HepG2 (cell line): ENCODE measurements around the gene BCAS3. TPM values are rescaled to one million over a fixed set of nuclear protein-coding genes. Genes with fewer than 3 reads are reported as not detected.

Experiments
- HMG20A ChIP-seq: IDR thresholded peaks from 2 replicates; pipeline ENCODE4 v1.6.1; 2016; ENCODE audit warnings: borderline replicate concordance
- MAFK ChIP-seq, 2 experiments: IDR thresholded peaks in 1 of 2; conservative IDR thresholded peaks in 1 of 2; 2 replicates each; pipeline ENCODE4 v1.6.1; 2011; ENCODE audit warnings: improper control_type of control experiment in 2 of 2, low read length in 2 of 2
- PAX8 ChIP-seq: sonication (generic); formaldehyde crosslinking; IDR thresholded peaks from 2 replicates; pipeline ENCODE4 v1.8.0; 2022; ENCODE audit warnings: mild to moderate bottlenecking, missing genetic modification reagents, borderline replicate concordance
- SALL2 ChIP-seq: sonication (generic); formaldehyde crosslinking; IDR thresholded peaks from 2 replicates; pipeline ENCODE4 v1.8.1; 2023; ENCODE audit warnings: mild to moderate bottlenecking, missing genetic modification reagents, inconsistent platforms
- ZNF275 ChIP-seq: sonication (generic); formaldehyde crosslinking; IDR thresholded peaks from 2 replicates; pipeline ENCODE4 v1.8.0; 2022; ENCODE audit warnings: missing genetic modification reagents, mild to moderate bottlenecking, inconsistent platforms, borderline replicate concordance
- ZNF501 ChIP-seq: sonication (generic); formaldehyde crosslinking; IDR thresholded peaks from 2 replicates; pipeline ENCODE4 v1.5.1; 2020; ENCODE audit warnings: mild to moderate bottlenecking, moderate library complexity, missing genetic modification reagents
- ZNF543 ChIP-seq: sonication (generic); formaldehyde crosslinking; IDR thresholded peaks from 2 replicates; pipeline ENCODE4 v1.4.0; 2020; ENCODE audit warnings: mild to moderate bottlenecking, missing genetic modification reagents
- ZSCAN29 ChIP-seq: sonication (generic); formaldehyde crosslinking; conservative IDR thresholded peaks from 2 replicates; pipeline ENCODE4 v1.4.0; 2020; ENCODE audit warnings: mild to moderate bottlenecking, missing genetic modification reagents
- polyA plus RNA-seq, 8 experiments: library from polyadenylated mRNA; depleted of rRNA in 3 of 8; stranded (reverse) in 7 of 8; unstranded in 1 of 8; fragments of >200 nt; fragmentation: Illumina TruSeq in 4 of 8; extraction: Trizol in 4 of 8; gene quantifications; 2 replicates each; pipeline versions ENCODE4 v1.2.1 to v1.2.3, GENCODE V29; 2011 to 2016; ENCODE audit warnings: low read depth in 4 of 8, missing spikeins in 1 of 8, mixed read lengths in 1 of 8; ENCODE audit not compliant: insufficient read depth in 1 of 8
- total RNA-seq, 5 experiments: library from RNA; depleted of rRNA; stranded (reverse); fragments of >200 nt; fragmentation: Illumina TruSeq; extraction: Trizol; gene quantifications; 2 replicates each; pipeline ENCODE4 v1.2.3, GENCODE V29; 2016; ENCODE audit warnings: low read depth in 1 of 5
- TF ChIP-seq, protein P1 (sequence below): sonication (generic); formaldehyde crosslinking; IDR thresholded peaks from 2 replicates; pipeline ENCODE4 v1.4.0; 2020; ENCODE audit warnings: missing genetic modification reagents, borderline replicate concordance
- TF ChIP-seq, protein P2 (sequence below): sonication (generic); formaldehyde crosslinking; IDR thresholded peaks from 2 replicates; pipeline ENCODE4 v1.5.1; 2020; ENCODE audit warnings: mild to moderate bottlenecking, missing genetic modification reagents, moderate library complexity
- TF ChIP-seq, protein P3 (sequence below): sonication (generic); formaldehyde crosslinking; conservative IDR thresholded peaks from 2 replicates; pipeline ENCODE4 v1.4.0; 2020; ENCODE audit warnings: mild to moderate bottlenecking, missing genetic modification reagents, moderate library complexity
- TF ChIP-seq, protein P4 (sequence below): sonication (generic); formaldehyde crosslinking; IDR thresholded peaks from 2 replicates; pipeline ENCODE4 v1.8.1; 2023; ENCODE audit warnings: mild to moderate bottlenecking, moderate library complexity, missing genetic modification reagents

Gene BCAS3
- total and polyA plus RNA-seq, 2 of the 13 experiments (the other 11 are each of a cell fraction or from before 2014, with no cell fraction given): 10.7 to 11.2 TPM

DNA sequence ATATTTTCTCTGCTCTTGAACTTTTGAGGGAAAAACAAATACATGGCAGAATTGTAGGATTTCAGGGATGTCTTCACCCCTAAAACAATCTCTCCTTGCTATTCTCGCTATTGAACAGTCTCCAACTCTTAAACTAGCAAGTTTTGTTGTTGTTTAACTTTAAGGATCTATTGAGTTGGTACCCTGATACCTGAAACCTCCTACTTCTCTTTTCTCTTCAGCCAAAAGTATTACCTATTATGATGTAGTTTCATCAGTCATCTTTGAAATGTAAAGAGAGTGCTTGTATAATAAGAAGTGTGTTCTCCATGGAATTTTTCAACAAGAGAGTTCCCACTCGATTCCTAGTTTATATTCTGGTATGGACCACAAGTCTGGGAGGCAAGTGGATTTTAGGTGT is 510.4 kb downstream of the BCAS3 start (continued):
- TF ChIP-seq, protein P1, sequence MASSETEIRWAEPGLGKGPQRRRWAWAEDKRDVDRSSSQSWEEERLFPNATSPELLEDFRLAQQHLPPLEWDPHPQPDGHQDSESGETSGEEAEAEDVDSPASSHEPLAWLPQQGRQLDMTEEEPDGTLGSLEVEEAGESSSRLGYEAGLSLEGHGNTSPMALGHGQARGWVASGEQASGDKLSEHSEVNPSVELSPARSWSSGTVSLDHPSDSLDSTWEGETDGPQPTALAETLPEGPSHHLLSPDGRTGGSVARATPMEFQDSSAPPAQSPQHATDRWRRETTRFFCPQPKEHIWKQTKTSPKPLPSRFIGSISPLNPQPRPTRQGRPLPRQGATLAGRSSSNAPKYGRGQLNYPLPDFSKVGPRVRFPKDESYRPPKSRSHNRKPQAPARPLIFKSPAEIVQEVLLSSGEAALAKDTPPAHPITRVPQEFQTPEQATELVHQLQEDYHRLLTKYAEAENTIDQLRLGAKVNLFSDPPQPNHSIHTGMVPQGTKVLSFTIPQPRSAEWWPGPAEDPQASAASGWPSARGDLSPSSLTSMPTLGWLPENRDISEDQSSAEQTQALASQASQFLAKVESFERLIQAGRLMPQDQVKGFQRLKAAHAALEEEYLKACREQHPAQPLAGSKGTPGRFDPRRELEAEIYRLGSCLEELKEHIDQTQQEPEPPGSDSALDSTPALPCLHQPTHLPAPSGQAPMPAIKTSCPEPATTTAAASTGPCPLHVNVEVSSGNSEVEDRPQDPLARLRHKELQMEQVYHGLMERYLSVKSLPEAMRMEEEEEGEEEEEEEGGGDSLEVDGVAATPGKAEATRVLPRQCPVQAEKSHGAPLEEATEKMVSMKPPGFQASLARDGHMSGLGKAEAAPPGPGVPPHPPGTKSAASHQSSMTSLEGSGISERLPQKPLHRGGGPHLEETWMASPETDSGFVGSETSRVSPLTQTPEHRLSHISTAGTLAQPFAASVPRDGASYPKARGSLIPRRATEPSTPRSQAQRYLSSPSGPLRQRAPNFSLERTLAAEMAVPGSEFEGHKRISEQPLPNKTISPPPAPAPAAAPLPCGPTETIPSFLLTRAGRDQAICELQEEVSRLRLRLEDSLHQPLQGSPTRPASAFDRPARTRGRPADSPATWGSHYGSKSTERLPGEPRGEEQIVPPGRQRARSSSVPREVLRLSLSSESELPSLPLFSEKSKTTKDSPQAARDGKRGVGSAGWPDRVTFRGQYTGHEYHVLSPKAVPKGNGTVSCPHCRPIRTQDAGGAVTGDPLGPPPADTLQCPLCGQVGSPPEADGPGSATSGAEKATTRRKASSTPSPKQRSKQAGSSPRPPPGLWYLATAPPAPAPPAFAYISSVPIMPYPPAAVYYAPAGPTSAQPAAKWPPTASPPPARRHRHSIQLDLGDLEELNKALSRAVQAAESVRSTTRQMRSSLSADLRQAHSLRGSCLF (CRISPR knock-in tag): no peak
- TF ChIP-seq ZNF501 (CRISPR knock-in tag) (no peak), ZSCAN29 (CRISPR knock-in tag) (no peak), MAFK (conservative IDR thresholded peaks at IDR 0.05 in 1 of 2, IDR thresholded peaks at IDR 0.05 in 1 of 2; ENCODE audit: low read length in 2 of 2) (no peak), HMG20A (CRISPR knock-in tag) (no peak), PAX8 (no peak), ZNF543 (CRISPR knock-in tag) (no peak), ZNF275 (CRISPR knock-in tag) (no peak), SALL2 (CRISPR knock-in tag) (no peak)
- TF ChIP-seq, protein P2, sequence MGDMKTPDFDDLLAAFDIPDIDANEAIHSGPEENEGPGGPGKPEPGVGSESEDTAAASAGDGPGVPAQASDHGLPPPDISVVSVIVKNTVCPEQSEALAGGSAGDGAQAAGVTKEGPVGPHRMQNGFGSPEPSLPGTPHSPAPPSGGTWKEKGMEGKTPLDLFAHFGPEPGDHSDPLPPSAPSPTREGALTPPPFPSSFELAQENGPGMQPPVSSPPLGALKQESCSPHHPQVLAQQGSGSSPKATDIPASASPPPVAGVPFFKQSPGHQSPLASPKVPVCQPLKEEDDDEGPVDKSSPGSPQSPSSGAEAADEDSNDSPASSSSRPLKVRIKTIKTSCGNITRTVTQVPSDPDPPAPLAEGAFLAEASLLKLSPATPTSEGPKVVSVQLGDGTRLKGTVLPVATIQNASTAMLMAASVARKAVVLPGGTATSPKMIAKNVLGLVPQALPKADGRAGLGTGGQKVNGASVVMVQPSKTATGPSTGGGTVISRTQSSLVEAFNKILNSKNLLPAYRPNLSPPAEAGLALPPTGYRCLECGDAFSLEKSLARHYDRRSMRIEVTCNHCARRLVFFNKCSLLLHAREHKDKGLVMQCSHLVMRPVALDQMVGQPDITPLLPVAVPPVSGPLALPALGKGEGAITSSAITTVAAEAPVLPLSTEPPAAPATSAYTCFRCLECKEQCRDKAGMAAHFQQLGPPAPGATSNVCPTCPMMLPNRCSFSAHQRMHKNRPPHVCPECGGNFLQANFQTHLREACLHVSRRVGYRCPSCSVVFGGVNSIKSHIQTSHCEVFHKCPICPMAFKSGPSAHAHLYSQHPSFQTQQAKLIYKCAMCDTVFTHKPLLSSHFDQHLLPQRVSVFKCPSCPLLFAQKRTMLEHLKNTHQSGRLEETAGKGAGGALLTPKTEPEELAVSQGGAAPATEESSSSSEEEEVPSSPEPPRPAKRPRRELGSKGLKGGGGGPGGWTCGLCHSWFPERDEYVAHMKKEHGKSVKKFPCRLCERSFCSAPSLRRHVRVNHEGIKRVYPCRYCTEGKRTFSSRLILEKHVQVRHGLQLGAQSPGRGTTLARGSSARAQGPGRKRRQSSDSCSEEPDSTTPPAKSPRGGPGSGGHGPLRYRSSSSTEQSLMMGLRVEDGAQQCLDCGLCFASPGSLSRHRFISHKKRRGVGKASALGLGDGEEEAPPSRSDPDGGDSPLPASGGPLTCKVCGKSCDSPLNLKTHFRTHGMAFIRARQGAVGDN (CRISPR knock-in tag): no peak
- TF ChIP-seq, protein P3, sequence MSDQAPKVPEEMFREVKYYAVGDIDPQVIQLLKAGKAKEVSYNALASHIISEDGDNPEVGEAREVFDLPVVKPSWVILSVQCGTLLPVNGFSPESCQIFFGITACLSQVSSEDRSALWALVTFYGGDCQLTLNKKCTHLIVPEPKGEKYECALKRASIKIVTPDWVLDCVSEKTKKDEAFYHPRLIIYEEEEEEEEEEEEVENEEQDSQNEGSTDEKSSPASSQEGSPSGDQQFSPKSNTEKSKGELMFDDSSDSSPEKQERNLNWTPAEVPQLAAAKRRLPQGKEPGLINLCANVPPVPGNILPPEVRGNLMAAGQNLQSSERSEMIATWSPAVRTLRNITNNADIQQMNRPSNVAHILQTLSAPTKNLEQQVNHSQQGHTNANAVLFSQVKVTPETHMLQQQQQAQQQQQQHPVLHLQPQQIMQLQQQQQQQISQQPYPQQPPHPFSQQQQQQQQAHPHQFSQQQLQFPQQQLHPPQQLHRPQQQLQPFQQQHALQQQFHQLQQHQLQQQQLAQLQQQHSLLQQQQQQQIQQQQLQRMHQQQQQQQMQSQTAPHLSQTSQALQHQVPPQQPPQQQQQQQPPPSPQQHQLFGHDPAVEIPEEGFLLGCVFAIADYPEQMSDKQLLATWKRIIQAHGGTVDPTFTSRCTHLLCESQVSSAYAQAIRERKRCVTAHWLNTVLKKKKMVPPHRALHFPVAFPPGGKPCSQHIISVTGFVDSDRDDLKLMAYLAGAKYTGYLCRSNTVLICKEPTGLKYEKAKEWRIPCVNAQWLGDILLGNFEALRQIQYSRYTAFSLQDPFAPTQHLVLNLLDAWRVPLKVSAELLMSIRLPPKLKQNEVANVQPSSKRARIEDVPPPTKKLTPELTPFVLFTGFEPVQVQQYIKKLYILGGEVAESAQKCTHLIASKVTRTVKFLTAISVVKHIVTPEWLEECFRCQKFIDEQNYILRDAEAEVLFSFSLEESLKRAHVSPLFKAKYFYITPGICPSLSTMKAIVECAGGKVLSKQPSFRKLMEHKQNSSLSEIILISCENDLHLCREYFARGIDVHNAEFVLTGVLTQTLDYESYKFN (CRISPR knock-in tag): no peak
- TF ChIP-seq, protein P4, sequence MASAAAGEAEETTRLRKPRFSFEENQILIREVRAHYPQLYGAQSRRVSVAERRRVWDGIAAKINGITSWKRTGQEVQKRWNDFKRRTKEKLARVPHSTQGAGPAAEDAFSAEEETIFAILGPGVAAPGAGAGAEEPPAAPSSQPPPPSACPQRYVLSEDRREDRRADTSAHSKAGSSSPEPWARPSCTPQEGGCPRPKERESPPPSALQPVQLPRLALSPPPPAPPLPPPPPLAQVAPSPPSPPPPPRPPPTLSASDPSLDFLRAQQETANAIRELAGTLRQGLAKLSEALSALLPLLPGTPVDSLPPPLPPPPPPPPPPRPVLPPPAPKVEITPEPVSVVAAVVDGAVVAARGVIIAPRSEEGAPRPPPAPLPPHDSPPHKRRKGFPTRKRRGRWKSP (CRISPR knock-in tag): no peak
